IPS DF 4.7 (cell line): Measurements from ENCODE around the gene METTL25B.

Experiments used
- DNase-seq: peaks from one replicate; pipeline ENCODE4 v3.0.0-alpha.2; 2013; ENCODE audit warnings: low spot score; ENCODE audit errors: extremely low read depth

The METTL25B gene

DNA sequence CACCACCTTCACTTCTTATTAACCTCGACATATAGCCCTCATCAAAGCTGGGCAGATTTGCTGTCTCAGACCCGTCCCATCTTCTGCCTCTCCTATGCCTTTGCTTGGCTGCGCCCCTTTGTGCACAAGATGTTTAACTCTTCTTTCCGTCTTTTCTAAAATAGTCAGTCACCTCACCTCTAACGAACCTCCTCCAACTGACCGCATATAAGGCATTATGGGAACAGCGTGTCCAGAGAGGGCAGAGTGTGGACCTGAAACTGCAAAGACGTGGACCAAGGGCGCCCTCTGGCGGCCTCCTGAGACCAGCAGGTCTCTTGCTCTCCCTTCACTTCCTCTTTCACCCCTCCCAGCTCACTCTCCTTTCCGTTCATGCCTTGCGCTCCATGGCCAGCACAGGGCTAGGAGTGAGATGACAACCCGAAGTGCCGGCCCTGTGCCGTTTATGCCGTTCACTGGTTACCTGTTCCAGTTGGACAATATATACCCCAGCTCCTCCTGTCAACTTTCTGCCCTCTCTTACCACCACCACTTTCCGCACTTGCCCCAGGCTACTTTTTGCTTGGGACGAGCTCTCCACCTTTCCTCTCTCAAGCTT lies 2.5 kb upstream of the METTL25B start:
- DNase-seq: no peak

GRCh38 chr1:156726549-156727226 lies 1.6 kb upstream of the METTL25B start:
- no peak for DNase-seq

DNA sequence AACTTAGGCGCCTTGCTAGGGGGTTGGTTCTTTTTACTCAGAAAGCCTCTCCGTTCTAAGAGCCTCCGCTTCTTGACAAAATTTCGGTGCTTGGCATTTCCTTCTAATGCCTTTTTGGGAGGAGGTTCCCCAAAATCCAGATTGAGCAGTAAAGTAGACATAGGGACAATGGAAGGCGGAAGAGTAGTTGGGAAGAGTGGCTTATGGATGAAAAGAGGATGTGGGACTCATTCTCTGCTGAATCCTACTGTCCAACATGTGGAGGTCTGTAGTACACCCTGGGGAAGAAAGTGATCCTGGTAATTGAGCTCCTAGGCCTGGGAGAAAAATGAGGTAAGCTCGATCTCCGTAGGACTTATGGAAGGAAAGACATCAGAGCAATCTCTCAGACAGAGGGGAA lies 777 bp upstream of the METTL25B start:
- no peak for DNase-seq

DNA sequence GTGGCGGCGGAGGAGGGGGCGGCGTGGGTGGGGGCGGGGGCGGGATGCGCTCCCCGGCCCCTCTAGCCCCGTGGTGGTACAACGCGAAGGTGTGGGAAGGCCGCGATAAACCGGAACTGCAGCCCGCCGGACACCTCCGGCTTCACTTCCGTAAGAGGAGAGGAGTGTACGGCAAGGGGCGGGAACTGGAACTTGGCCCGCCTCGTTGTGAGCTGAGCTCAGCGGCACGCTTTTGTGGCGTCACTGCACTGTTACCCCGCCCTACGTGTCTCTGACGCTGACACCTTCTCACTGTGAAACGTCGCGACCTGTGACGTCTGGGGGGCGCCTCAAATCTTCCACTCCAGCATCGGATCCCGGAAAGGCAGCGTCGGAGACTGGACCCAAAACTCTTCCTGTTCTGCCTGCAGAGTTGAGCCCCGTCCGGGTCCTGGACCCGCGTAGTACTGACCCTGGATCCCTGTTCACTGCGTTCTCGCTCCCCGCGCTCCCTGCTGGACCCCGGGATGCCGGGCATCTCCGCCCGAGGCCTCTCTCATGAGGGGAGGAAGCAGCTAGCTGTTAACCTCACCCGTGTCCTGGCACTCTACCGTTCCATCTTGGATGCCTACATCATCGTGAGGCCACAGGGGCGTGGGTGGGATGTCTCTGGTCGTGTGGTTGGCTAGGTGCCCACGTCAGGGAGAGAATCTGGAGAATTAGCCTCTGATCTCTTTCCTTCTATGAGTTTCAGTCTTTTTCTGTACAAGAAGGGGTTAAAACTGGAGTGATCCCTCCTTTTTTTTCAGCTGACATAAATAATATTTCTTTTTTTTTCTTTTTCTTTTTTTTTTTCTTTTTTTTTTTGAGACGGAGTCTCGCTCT lies 562 bp downstream of the METTL25B start, which contains the start of gene ISG20L2:
ISG20L2 (minus strand) TSS at position 168 of the 864 bp plus-strand sequence. CDS start 1,114 bp downstream, outside the sequence.
- no peak for DNase-seq

DNA sequence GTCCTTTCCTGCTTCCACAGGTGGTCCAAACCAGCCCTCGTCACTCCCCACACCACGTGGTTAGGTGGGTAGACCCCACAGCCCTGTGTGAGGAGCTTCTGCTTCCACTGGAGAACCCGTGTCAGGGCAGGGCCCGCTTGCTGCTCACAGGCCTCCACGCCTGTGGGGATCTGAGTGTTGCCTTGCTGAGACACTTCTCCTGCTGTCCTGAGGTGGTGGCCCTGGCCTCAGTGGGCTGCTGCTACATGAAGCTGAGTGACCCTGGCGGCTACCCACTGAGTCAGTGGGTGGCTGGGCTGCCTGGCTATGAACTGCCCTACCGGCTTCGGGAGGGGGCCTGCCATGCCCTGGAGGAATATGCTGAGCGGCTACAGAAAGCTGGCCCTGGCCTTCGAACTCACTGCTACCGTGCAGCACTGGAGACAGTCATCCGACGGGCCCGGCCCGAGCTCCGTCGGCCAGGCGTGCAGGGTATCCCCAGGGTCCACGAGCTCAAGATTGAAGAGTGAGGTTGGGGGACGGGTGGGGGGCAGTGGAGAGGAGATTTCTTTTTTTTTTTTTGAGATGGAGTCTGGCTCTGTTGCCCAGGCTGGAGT lies 5.8 kb downstream of the METTL25B start:
- no peak for DNase-seq

- DNase-seq: no peak
Measured at GRCh38 chr1:156738407-156738806, 10.1 kb downstream of the METTL25B start.

DNA sequence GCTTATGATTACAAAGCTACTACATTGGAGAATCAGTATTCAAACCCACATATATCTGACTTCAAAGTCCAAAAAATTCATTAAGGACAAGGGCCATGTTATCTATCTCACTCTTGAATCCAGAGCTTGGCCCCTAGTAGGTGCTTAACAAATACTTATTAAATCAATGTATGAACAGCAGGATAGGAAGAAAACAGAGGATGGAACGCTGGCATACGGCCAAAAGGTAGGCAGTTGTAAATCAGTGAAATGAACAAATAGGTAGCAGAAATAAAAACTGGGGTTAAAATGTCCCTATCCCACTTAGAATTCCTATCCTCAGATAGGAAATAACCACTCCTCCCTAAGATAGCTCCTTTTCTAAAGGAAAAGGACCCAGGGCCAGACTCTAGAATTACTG lies 10.6 kb downstream of the METTL25B start:
- no peak for DNase-seq

DNA sequence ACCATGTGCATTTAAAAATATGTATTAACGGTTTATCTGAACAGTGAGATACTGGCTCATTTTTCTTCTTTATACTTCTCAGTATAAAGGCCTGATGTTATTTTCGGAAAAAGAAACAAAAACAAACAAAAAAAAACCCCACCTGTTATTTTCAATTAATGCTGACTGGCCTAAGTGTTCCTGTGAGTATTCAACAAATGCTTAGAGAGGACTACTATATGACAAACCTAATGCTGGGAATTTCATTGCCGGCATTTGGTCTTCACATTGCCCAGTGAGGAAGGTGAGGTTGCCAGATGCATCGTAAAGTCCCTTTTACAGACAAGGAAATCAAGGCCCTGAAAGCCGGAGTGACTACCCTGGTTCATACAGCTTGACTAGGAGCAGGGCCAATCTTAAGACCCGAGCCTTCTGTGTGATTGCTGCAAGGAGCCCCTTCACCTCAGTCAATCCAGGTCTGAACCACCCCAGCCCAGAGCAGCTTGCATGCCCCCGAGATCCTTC lies 12.0 kb downstream of the METTL25B start:
- DNase-seq: no peak

DNA sequence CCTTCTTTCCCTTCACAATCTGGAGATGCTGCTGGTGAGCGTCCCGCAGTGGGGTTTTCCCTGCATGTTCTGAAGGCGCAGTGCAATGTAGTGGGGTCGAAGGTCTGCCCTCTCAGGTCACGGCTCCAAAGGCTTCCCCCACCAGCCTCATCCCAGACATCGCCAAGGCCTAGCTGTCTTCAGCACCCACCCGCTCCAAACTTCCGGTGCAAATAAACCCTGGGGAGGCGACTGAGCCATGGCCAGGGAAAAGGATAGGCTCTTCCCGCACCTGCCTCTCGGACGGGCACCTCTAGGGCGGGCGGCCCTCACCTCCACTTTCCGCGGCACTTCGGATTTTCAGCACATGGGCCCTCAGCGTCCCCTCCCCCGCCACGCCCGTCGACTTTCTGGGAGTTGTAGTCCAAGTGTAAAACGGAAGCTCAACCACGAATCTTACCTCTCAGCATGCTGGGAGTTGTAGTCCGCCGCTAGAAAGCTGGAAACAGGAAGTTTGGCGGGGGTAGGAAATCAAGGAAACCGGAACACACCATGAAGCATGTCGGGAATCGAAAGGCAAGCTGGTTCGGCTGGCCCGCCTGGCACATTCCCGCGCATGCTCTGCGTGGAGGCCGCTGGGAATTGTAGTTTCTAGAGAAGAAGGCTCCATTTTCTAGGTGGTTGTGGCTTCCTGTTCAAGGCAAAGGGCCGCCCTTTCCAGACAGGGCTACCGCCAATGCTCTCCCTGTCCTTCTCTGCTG lies 12.6 kb downstream of the METTL25B start, which contains the start of gene MRPL24:
MRPL24 (minus strand) TSS at position 348 of the 740 bp plus-strand sequence. CDS start 2,384 bp downstream, outside the sequence.
- DNase-seq: peak; percentile 99

DNA sequence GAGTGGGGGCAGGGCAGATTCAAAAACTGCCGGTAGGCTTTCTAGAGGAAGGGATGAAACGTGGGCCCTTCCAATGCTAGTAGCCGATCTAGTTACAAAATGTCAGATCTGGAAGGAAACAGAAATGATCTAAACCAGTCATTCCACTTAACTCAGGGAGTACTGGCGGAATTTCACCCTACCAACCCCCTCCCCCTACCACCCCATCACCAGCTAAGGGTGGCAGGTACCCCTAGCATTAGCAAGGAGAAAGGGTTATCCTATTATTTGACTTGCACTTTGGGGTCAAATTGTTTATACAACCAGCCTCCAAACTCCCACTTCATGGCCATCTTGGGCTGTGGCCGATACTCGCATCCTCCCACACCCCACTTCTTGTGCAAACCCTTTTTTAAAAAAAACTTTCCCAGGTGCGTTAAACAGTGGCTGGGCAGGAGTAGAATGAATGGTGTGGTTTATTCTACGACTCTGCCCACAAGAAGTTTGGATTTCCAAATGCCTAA lies 13.3 kb downstream of the METTL25B start:
- no peak for DNase-seq

DNA sequence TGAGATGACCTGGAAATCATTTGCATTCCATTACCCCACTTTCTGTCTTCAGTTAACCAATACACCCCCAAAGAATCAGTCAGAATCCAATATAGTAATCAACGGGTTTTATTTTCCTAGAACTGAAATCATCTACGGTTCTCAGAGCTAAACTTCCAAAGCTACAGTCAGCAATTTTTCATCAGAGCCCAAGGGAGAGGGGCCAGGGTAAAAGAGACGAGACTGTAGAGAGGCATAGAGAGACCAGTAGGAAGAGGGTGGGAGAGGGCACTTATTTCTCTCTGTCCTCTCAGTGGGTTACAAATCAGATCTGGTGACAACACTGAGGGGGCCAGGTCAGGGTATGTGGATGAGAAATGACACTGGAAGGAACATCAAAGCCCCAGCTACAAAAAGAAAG lies 13.7 kb downstream of the METTL25B start:
- no peak for DNase-seq

GRCh38 chr1:156742801-156743200 lies 14.5 kb downstream of the METTL25B start:
- no peak for DNase-seq

- DNase-seq: no peak
Measured at GRCh38 chr1:156743367-156744302, 15.4 kb downstream of the METTL25B start.

GRCh38 chr1:156744344-156744743 lies 16.1 kb downstream of the METTL25B start:
- DNase-seq: no peak

GRCh38 chr1:156744786-156745419 lies 16.6 kb downstream of the METTL25B start:
- DNase-seq: no peak

- no peak for DNase-seq
Measured at GRCh38 chr1:156745881-156746280, 17.6 kb downstream of the METTL25B start.

DNA sequence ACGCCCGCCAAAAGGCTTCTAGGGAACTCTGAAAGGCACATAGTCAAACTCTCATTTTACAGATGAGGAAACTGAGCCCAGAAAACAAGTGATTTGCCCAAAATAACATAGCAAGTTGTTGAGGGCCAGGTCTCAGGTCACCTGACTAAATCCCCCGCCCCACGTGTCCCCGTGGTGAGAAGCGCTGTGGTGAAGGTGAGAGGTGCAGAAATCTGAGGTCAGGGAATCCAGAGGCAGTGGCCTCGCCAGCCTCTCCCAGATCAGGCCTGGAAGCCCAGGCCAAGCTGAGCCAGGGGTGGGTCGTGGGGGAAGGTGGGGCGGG lies 18.1 kb downstream of the METTL25B start:
- DNase-seq: no peak

- no peak for DNase-seq
Measured at GRCh38 chr1:156746728-156747631, 18.7 kb downstream of the METTL25B start.
